HEK293 (cell line): ENCODE measurements around the gene MAGEA10.

Experiments used
- CTCF ChIA-PET: fragments of 350-600 bp; formaldehyde crosslinking; extraction: SDS; loops from one replicate; lab custom pipeline; 2021; ENCODE audit warnings: antibody characterized with exemption; lab: Yijun Ruan, JAX
- POLR2A ChIA-PET: fragments of 300-600 bp; formaldehyde crosslinking; extraction: SDS; loops from one replicate; lab custom pipeline; 2020; ENCODE audit warnings: antibody characterized with exemption, inconsistent platforms; lab: Yijun Ruan, JAX
- H3K27ac ChIP-seq: fragments of 200-500 bp; sonication (Bioruptor generic); 2 replicates; pipeline ENCODE4 v1.5.1; 2014; ENCODE audit warnings: low read depth, low read length, control low read depth, inconsistent platforms; ENCODE audit errors: extremely low read depth
- H3K36me3 ChIP-seq, 2 experiments: fragments of 200-500 bp in 1 of 2; sonication (Bioruptor generic) in 1 of 2; 1 replicate in 1 of 2; 2 replicates in 1 of 2; pipeline ENCODE4 v1.5.1; 2014 to 2017; ENCODE audit warnings: inconsistent platforms in 2 of 2, low read length in 2 of 2; ENCODE audit not compliant: control insufficient read depth in 2 of 2, insufficient read depth in 1 of 2
- H3K4me1 ChIP-seq: fragments of 200-500 bp; sonication (Bioruptor generic); 2 replicates; pipeline ENCODE4 v1.5.1; 2014; ENCODE audit warnings: mild to moderate bottlenecking, low read length, inconsistent platforms; ENCODE audit not compliant: control insufficient read depth, insufficient read depth
- H3K4me3 ChIP-seq: 2 replicates; pipeline ENCODE4 v1.5.1; 2011; ENCODE audit warnings: low read depth, mild to moderate bottlenecking, control low read depth, low read length, moderate library complexity
- H3K9me3 ChIP-seq: fragments of 200-500 bp; sonication (Bioruptor generic); 2 replicates; pipeline ENCODE4 v1.5.1; 2014; ENCODE audit warnings: low read depth, low read length, inconsistent platforms; ENCODE audit not compliant: control insufficient read depth, insufficient read depth
- BCL11A ChIP-seq: fragments of 450-650 bp; formaldehyde crosslinking; IDR thresholded peaks from 2 replicates; pipeline ENCODE4 v1.5.1; 2016; ENCODE audit warnings: low read depth, missing biosample characterization, missing genetic modification characterization
- FEZF1 ChIP-seq: fragments of 450-650 bp; formaldehyde crosslinking; IDR thresholded peaks from 2 replicates; pipeline ENCODE4 v1.5.1; 2016; ENCODE audit warnings: missing biosample characterization, missing genetic modification characterization
- KLF7 ChIP-seq: fragments of 450-650 bp; formaldehyde crosslinking; IDR thresholded peaks from 2 replicates; pipeline ENCODE4 v1.5.1; 2016; ENCODE audit warnings: missing biosample characterization, missing genetic modification characterization, borderline replicate concordance
- MEIS1 ChIP-seq: sonication (generic); formaldehyde crosslinking; IDR thresholded peaks from 2 replicates; pipeline ENCODE4 v1.8.1; 2022; ENCODE audit warnings: missing genetic modification reagents, mild to moderate bottlenecking, borderline replicate concordance
- PRDM4 ChIP-seq: fragments of 450-650 bp; formaldehyde crosslinking; IDR thresholded peaks from 2 replicates; pipeline ENCODE4 v1.5.1; 2017; ENCODE audit warnings: missing biosample characterization, missing genetic modification characterization
- SCRT1 ChIP-seq: fragments of 450-650 bp; formaldehyde crosslinking; IDR thresholded peaks from 2 replicates; pipeline ENCODE4 v1.5.1; 2016; ENCODE audit warnings: missing biosample characterization, missing genetic modification characterization, borderline replicate concordance
- SETDB1 ChIP-seq: IDR thresholded peaks from one replicate; pipeline ENCODE4 v1.6.1; 2017; ENCODE audit warnings: mild to moderate bottlenecking, low read length, moderate library complexity, mixed read lengths; ENCODE audit not compliant: insufficient read length
- SP7 ChIP-seq: fragments of 450-650 bp; formaldehyde crosslinking; IDR thresholded peaks from 2 replicates; pipeline ENCODE4 v1.5.1; 2016; ENCODE audit warnings: missing biosample characterization, missing genetic modification characterization
- ZBTB1 ChIP-seq: fragments of 450-650 bp; formaldehyde crosslinking; IDR thresholded peaks from 2 replicates; pipeline ENCODE4 v1.5.1; 2016; ENCODE audit warnings: missing biosample characterization, missing genetic modification characterization
- ZBTB26 ChIP-seq: fragments of 450-650 bp; formaldehyde crosslinking; optimal IDR thresholded peaks from 2 replicates; pipeline ENCODE3; 2016; ENCODE audit warnings: missing biosample characterization, mild to moderate bottlenecking, missing genetic modification characterization
- ZBTB48 ChIP-seq: fragments of 450-650 bp; formaldehyde crosslinking; IDR thresholded peaks from 2 replicates; pipeline ENCODE4 v1.5.1; 2016; ENCODE audit warnings: missing biosample characterization, missing genetic modification characterization
- ZIC2 ChIP-seq: fragments of 450-650 bp; formaldehyde crosslinking; IDR thresholded peaks from 2 replicates; pipeline ENCODE4 v1.5.1; 2016; ENCODE audit warnings: missing biosample characterization, missing genetic modification characterization
- ZNF133 ChIP-seq: fragments of 450-650 bp; formaldehyde crosslinking; IDR thresholded peaks from 2 replicates; pipeline ENCODE4 v1.5.1; 2016; ENCODE audit warnings: missing biosample characterization, missing genetic modification characterization
- ZNF184 ChIP-seq: fragments of 450-650 bp; IDR thresholded peaks from 2 replicates; pipeline ENCODE4 v1.5.1; 2018; ENCODE audit warnings: missing biosample characterization, mild to moderate bottlenecking, missing genetic modification characterization
- ZNF239 ChIP-seq: fragments of 450-650 bp; formaldehyde crosslinking; IDR thresholded peaks from 2 replicates; pipeline ENCODE4 v1.5.1; 2016; ENCODE audit warnings: missing biosample characterization, missing genetic modification characterization
- ZNF24 ChIP-seq: fragments of 450-650 bp; formaldehyde crosslinking; IDR thresholded peaks from 2 replicates; pipeline ENCODE4 v1.5.1; 2016; ENCODE audit warnings: missing biosample characterization, missing genetic modification characterization
- ZNF518A ChIP-seq: fragments of 450-650 bp; formaldehyde crosslinking; conservative IDR thresholded peaks from 2 replicates; pipeline ENCODE4 v1.5.1; 2016; ENCODE audit warnings: low read depth, missing biosample characterization, missing genetic modification characterization
- ZNF544 ChIP-seq: fragments of 450-650 bp; formaldehyde crosslinking; IDR thresholded peaks from 2 replicates; pipeline ENCODE4 v1.5.0; 2017; ENCODE audit warnings: missing biosample characterization, missing genetic modification characterization
- ZNF549 ChIP-seq: fragments of 450-650 bp; IDR thresholded peaks from 2 replicates; pipeline ENCODE4 v1.5.1; 2018; ENCODE audit warnings: missing biosample characterization, missing genetic modification characterization, mild to moderate bottlenecking, inconsistent platforms, moderate library complexity
- ZNF571 ChIP-seq: fragments of 450-650 bp; formaldehyde crosslinking; IDR thresholded peaks from 2 replicates; pipeline ENCODE4 v1.5.0; 2017; ENCODE audit warnings: missing biosample characterization, missing genetic modification characterization
- ZNF580 ChIP-seq: fragments of 450-650 bp; formaldehyde crosslinking; IDR thresholded peaks from 2 replicates; pipeline ENCODE4 v1.5.1; 2016; ENCODE audit warnings: missing biosample characterization, missing genetic modification characterization
- ZNF600 ChIP-seq: fragments of 450-650 bp; formaldehyde crosslinking; IDR thresholded peaks from 2 replicates; pipeline ENCODE4 v1.5.1; 2016; ENCODE audit warnings: missing biosample characterization, missing genetic modification characterization
- ZNF610 ChIP-seq: fragments of 450-650 bp; formaldehyde crosslinking; IDR thresholded peaks from 2 replicates; pipeline ENCODE4 v1.5.1; 2016; ENCODE audit warnings: missing biosample characterization, missing genetic modification characterization, borderline replicate concordance
- ZNF629 ChIP-seq: fragments of 450-650 bp; formaldehyde crosslinking; IDR thresholded peaks from 2 replicates; pipeline ENCODE4 v1.5.1; 2017; ENCODE audit warnings: missing biosample characterization, missing genetic modification characterization
- ZSCAN23 ChIP-seq: fragments of 450-650 bp; formaldehyde crosslinking; IDR thresholded peaks from 2 replicates; pipeline ENCODE4 v1.5.1; 2016; ENCODE audit warnings: missing biosample characterization, missing genetic modification characterization

MAGEA10 gene

GRCh38 chrX:152137771-152138387 lies 498 bp downstream of the MAGEA10 start:
- Histone ChIP-seq H3K9me3 (no peaks in the 10 kb centered on the region; the same call in 1 of the 2 replicates), H3K27ac (no peak overlapping the region), H3K4me1 (no peaks in the 10 kb centered on the region), H3K4me3 (no peak overlapping the region), H3K36me3 (no peaks in the 10 kb centered on the region)
- POLR2A ChIA-PET, result no interaction called here
- CTCF ChIA-PET, result no interaction called here
- TF ChIP-seq ZNF600 (tag by site-specific recombination) (no peak), ZNF239 (tag by site-specific recombination) (no peak)

GRCh38 chrX:152136312-152136711 lies 2.1 kb downstream of the MAGEA10 start:
- CTCF ChIA-PET, result interaction anchor here (0.6 kb wide), 1 partner anchor 263 kb away, joined by 3 read pairs; no protein-coding TSS in a partner anchor
- H3K36me3 ChIP-seq, result no peaks in the 10 kb centered on the region
- TF ChIP-seq KLF7 (tag by site-specific recombination), result no peak
- no peak for TF ChIP-seq ZNF629
- TF ChIP-seq ZNF571 (tag by site-specific recombination), result no peak
- no peak for TF ChIP-seq MEIS1 (CRISPR knock-in tag)
- no peak for TF ChIP-seq ZNF239 (tag by site-specific recombination)
- TF ChIP-seq BCL11A, result no peak
- no peak for TF ChIP-seq ZBTB1
- no peak for TF ChIP-seq ZNF24 (tag by site-specific recombination)
- no peak for TF ChIP-seq ZNF580 (tag by site-specific recombination)
- no peak for TF ChIP-seq ZBTB48
- TF ChIP-seq ZNF184 (tag by site-specific recombination), result no peak
- no peak for TF ChIP-seq SETDB1
- TF ChIP-seq ZIC2 (tag by site-specific recombination), result no peak
- no peak for TF ChIP-seq ZNF544 (tag by site-specific recombination)
- TF ChIP-seq PRDM4 (tag by site-specific recombination), result no peak
- no peak for TF ChIP-seq ZBTB26 (tag by site-specific recombination)
- no peak for TF ChIP-seq SCRT1 (tag by site-specific recombination)
- no peak for TF ChIP-seq ZNF133
- no peak for TF ChIP-seq SP7
- no peak overlapping the region for H3K4me3 ChIP-seq
- no peaks in the 10 kb centered on the region for H3K9me3 ChIP-seq
- no peak overlapping the region for H3K27ac ChIP-seq
- POLR2A ChIA-PET, result no interaction called here
- no peaks in the 10 kb centered on the region for H3K4me1 ChIP-seq

GRCh38 chrX:152131525-152131924 lies 6.9 kb downstream of the MAGEA10 start:
- no peak overlapping the region for H3K4me3 ChIP-seq
- no peak for TF ChIP-seq ZNF518A (tag by site-specific recombination)
- no peak for TF ChIP-seq ZNF549 (tag by site-specific recombination)
- no peak for TF ChIP-seq ZNF610 (tag by site-specific recombination)
- no peak for TF ChIP-seq ZSCAN23 (tag by site-specific recombination)
- no peak for TF ChIP-seq FEZF1
- no peaks in the 10 kb centered on the region for H3K36me3 ChIP-seq
- no peak overlapping the region for H3K27ac ChIP-seq
- H3K4me1 ChIP-seq, result no peaks in the 10 kb centered on the region
- POLR2A ChIA-PET, result no interaction called here
- no peaks in the 10 kb centered on the region for H3K9me3 ChIP-seq
- CTCF ChIA-PET, result no interaction called here
